HAP-1 (cell line): Measurements from ENCODE around the gene ADAMTSL2.
"Not testable (repeated sequence)": the region's sequence is repeated elsewhere in the genome, so short reads cannot be mapped to it uniquely, and the experiment has no call there.

ENCODE experiments used
- DNase-seq, 2 experiments: peaks; one replicate each; pipeline ENCODE4 v3.0.0-alpha.2; 2016 to 2020; ENCODE audit warnings: low spot score in 2 of 2
- H3K27me3 ChIP-seq: fragments of 250-450 bp; sonication (Bioruptor Pico); 2 replicates; pipeline ENCODE4 v1.5.1; 2020; ENCODE audit warnings: low read depth, mild to moderate bottlenecking, moderate library complexity
- H3K36me3 ChIP-seq: fragments of 250-450 bp; sonication (Bioruptor Pico); replicated peaks from 2 replicates; pipeline ENCODE4 v1.5.1; 2020; ENCODE audit warnings: mild to moderate bottlenecking
- H3K4me1 ChIP-seq: fragments of 250-450 bp; sonication (Bioruptor Pico); 2 replicates; pipeline ENCODE4 v1.5.1; 2020; ENCODE audit warnings: mild to moderate bottlenecking
- H3K4me3 ChIP-seq: fragments of 250-450 bp; sonication (Bioruptor Pico); 2 replicates; pipeline ENCODE4 v1.5.1; 2020; ENCODE audit warnings: mild to moderate bottlenecking, moderate library complexity
- H3K9me3 ChIP-seq: fragments of 250-450 bp; sonication (Bioruptor Pico); 2 replicates; pipeline ENCODE4 v1.5.1; 2020; ENCODE audit warnings: mild to moderate bottlenecking, moderate library complexity
- in situ Hi-C: fragments of 300-500 bp; cut with MboI; formaldehyde crosslinking; loops from 3 replicates; pipeline ENCODE4 v1.14.3; 2020; ENCODE audit warnings: low sequenced_read_pairs, inconsistent platforms, mixed read lengths

Gene ADAMTSL2

GRCh38 chr9:133554729-133555128, 20.2 kb downstream of the ADAMTSL2 start:
- in situ Hi-C loops = no loop called here
- H3K9me3 ChIP-seq = no peaks in the 10 kb centered on the region
- DNase-seq = no peak
- no peaks in the 10 kb centered on the region for H3K36me3 ChIP-seq
- no peak overlapping the region for H3K4me3 ChIP-seq
- 0 out of 2 replicates have a peak, but pooled peaks cover 5% of the 10 kb centered on the region for H3K27me3 ChIP-seq
- H3K4me1 ChIP-seq = peaks cover 4% of the 10 kb centered on the region; the same call in 1 of the 2 replicates

GRCh38 chr9:133556354-133556753, 21.9 kb downstream of the ADAMTSL2 start:
- in situ Hi-C loops = no loop called here
- Histone ChIP-seq H3K4me1 (peaks cover 4% of the 10 kb centered on the region; the same call in 1 of the 2 replicates), H3K27me3 (no peaks in the 10 kb centered on the region), H3K4me3 (no peak overlapping the region), H3K36me3 (no peaks in the 10 kb centered on the region), H3K9me3 (no peaks in the 10 kb centered on the region)
- DNase-seq = no peak

GRCh38 chr9:133557581-133557980, 23.1 kb downstream of the ADAMTSL2 start:
- no peaks in the 10 kb centered on the region for H3K27me3 ChIP-seq
- H3K9me3 ChIP-seq = no peaks in the 10 kb centered on the region
- peaks cover 4% of the 10 kb centered on the region; the same call in 1 of the 2 replicates for H3K4me1 ChIP-seq
- in situ Hi-C loops = no loop called here
- DNase-seq = no peak
- no peaks in the 10 kb centered on the region for H3K36me3 ChIP-seq
- no peak overlapping the region for H3K4me3 ChIP-seq

GRCh38 chr9:133558191-133559126, 24.0 kb downstream of the ADAMTSL2 start:
- H3K4me1 ChIP-seq = peaks cover 4% of the 10 kb centered on the region; the same call in 1 of the 2 replicates
- H3K27me3 ChIP-seq = no peaks in the 10 kb centered on the region
- H3K9me3 ChIP-seq = no peaks in the 10 kb centered on the region
- in situ Hi-C loops = no loop called here
- H3K4me3 ChIP-seq = no peak overlapping the region
- DNase-seq = peak; percentile 10 to 41
- H3K36me3 ChIP-seq = no peaks in the 10 kb centered on the region

GRCh38 chr9:133560311-133560710, 25.8 kb downstream of the ADAMTSL2 start:
- H3K27me3 ChIP-seq = no peaks in the 10 kb centered on the region
- H3K9me3 ChIP-seq = no peaks in the 10 kb centered on the region
- no peak overlapping the region for H3K4me3 ChIP-seq
- DNase-seq = no peak
- in situ Hi-C loops = no loop called here
- peaks cover 4% of the 10 kb centered on the region; the same call in 1 of the 2 replicates for H3K4me1 ChIP-seq
- H3K36me3 ChIP-seq = no peaks in the 10 kb centered on the region

GRCh38 chr9:133560944-133561343, 26.4 kb downstream of the ADAMTSL2 start:
- no peak for DNase-seq
- Histone ChIP-seq H3K9me3 (no peaks in the 10 kb centered on the region), H3K36me3 (no peaks in the 10 kb centered on the region), H3K27me3 (no peaks in the 10 kb centered on the region), H3K4me3 (no peak overlapping the region), H3K4me1 (peaks cover 4% of the 10 kb centered on the region; the same call in 1 of the 2 replicates)
- in situ Hi-C loops = no loop called here

- DNase-seq = no peak
- H3K4me3 ChIP-seq = no peak overlapping the region
- H3K27me3 ChIP-seq = no peaks in the 10 kb centered on the region
- in situ Hi-C loops = no loop called here
- H3K36me3 ChIP-seq = no peaks in the 10 kb centered on the region
- no peaks in the 10 kb centered on the region for H3K9me3 ChIP-seq
- peaks cover 4% of the 10 kb centered on the region; the same call in 1 of the 2 replicates for H3K4me1 ChIP-seq
Measured at GRCh38 chr9:133561976-133562554, 27.6 kb downstream of the ADAMTSL2 start.

GRCh38 chr9:133562611-133563290, 28.2 kb downstream of the ADAMTSL2 start:
- Histone ChIP-seq H3K4me1 (peaks cover 4% of the 10 kb centered on the region; the same call in 1 of the 2 replicates), H3K9me3 (no peaks in the 10 kb centered on the region), H3K36me3 (no peaks in the 10 kb centered on the region), H3K4me3 (no peak overlapping the region), H3K27me3 (no peaks in the 10 kb centered on the region)
- no peak for DNase-seq
- in situ Hi-C loops = no loop called here

GRCh38 chr9:133563291-133563796, 28.8 kb downstream of the ADAMTSL2 start:
- DNase-seq = no peak

GRCh38 chr9:133563814-133564213, 29.3 kb downstream of the ADAMTSL2 start:
- H3K4me1 ChIP-seq, DNase-seq, H3K4me3 ChIP-seq, H3K27me3 ChIP-seq, in situ Hi-C loops, H3K36me3 ChIP-seq, H3K9me3 ChIP-seq: not testable (repeated sequence)

More at GRCh38 chr9:133563291-133563796, 28.8 kb downstream of the ADAMTSL2 start:
- no peak overlapping the region for H3K4me3 ChIP-seq
- H3K27me3 ChIP-seq = no peaks in the 10 kb centered on the region
- H3K9me3 ChIP-seq = no peaks in the 10 kb centered on the region
- in situ Hi-C loops = no loop called here
- no peaks in the 10 kb centered on the region for H3K36me3 ChIP-seq
- peaks cover 4% of the 10 kb centered on the region; the same call in 1 of the 2 replicates for H3K4me1 ChIP-seq

- no peaks in the 10 kb centered on the region for H3K27me3 ChIP-seq
- H3K36me3 ChIP-seq = no peaks in the 10 kb centered on the region
- in situ Hi-C loops = no loop called here
- no peak for DNase-seq
- H3K4me3 ChIP-seq = no peak overlapping the region
- H3K9me3 ChIP-seq = no peaks in the 10 kb centered on the region
- no peaks in the 10 kb centered on the region for H3K4me1 ChIP-seq
Measured at GRCh38 chr9:133564451-133565116, 30.1 kb downstream of the ADAMTSL2 start.

- H3K4me3 ChIP-seq = no peak overlapping the region
- H3K27me3 ChIP-seq = no peaks in the 10 kb centered on the region; the same call in 1 of the 2 replicates
- no peaks in the 10 kb centered on the region for H3K36me3 ChIP-seq
- no peak for DNase-seq
- no peaks in the 10 kb centered on the region for H3K9me3 ChIP-seq
- in situ Hi-C loops = no loop called here
- H3K4me1 ChIP-seq = no peaks in the 10 kb centered on the region
Measured at GRCh38 chr9:133566382-133566781, 31.9 kb downstream of the ADAMTSL2 start.

- Histone ChIP-seq H3K4me1 (no peaks in the 10 kb centered on the region), H3K4me3 (no peak overlapping the region), H3K36me3 (no peaks in the 10 kb centered on the region), H3K27me3 (no peaks in the 10 kb centered on the region; the same call in 1 of the 2 replicates), H3K9me3 (no peaks in the 10 kb centered on the region)
- in situ Hi-C loops = no loop called here
- no peak for DNase-seq
Measured at GRCh38 chr9:133566817-133567216, 32.3 kb downstream of the ADAMTSL2 start.
